COLO668 (cell line): ENCODE data around the gene KMT5B.

Source experiments
- DNase-seq: peaks from one replicate; lab custom pipeline; 2025; ENCODE audit not compliant: unreplicated experiment; lab: John Stamatoyannopoulos, UW

Gene KMT5B

GRCh38 chr11:68121067-68121899 is 91.8 kb downstream of the KMT5B start, which contains the start of gene CHKA:
CHKA (minus strand) TSS chr11:68121388; CDS start chr11:68121177, 211 bp downstream.
- DNase-seq: peak; percentile 96

- DNase-seq: peak; percentile 65
Observed at GRCh38 chr11:68120273-68121066, 92.6 kb downstream of the KMT5B start.

GRCh38 chr11:68118706-68119448 is 94.2 kb downstream of the KMT5B start:
- DNase-seq: no peak

- no peak for DNase-seq
Observed at GRCh38 chr11:68117853-68118470, 95.1 kb downstream of the KMT5B start.

GRCh38 chr11:68116974-68117373 is 96.1 kb downstream of the KMT5B start:
- no peak for DNase-seq

- no peak for DNase-seq
Observed at GRCh38 chr11:68116126-68116525, 97.0 kb downstream of the KMT5B start.

GRCh38 chr11:68115285-68115684 is 97.8 kb downstream of the KMT5B start:
- no peak for DNase-seq

- no peak for DNase-seq
Observed at GRCh38 chr11:68113986-68114385, 99.1 kb downstream of the KMT5B start.

GRCh38 chr11:68107689-68108088 is 105.4 kb downstream of the KMT5B start:
- no peak for DNase-seq

- no peak for DNase-seq
Observed at GRCh38 chr11:68106165-68106940, 106.7 kb downstream of the KMT5B start.
